ENCODE data around the gene EIF4G2.

GRCh38 chr11:10845589-10845988 lies 36.9 kb upstream of the EIF4G2 start:
- no peak for TF ChIP-seq CTCF (conservative IDR thresholded peaks at IDR 0.05; ENCODE audit: low read depth in 2 of 2)
- TF ChIP-seq EZH2 (IDR thresholded peaks at IDR 0.05; ENCODE audit: low read depth, unreplicated experiment) = no peak

Measured in GM23338 (cell line).